H1 (cell line): ENCODE measurements around the gene SHLD1. TPM values are rescaled to one million over a fixed set of nuclear protein-coding genes. Genes with fewer than 3 reads are reported as not detected.

Experiments
- CTCF ChIA-PET: fragments of 300-600 bp; sonication (Branson Sonifier 250); formaldehyde crosslinking; loops from one replicate; lab custom pipeline; 2021; ENCODE audit not compliant: partially characterized antibody; lab: Charles Lee
- POLR2A ChIA-PET: fragments of 300-600 bp; sonication (Branson Sonifier 250); formaldehyde crosslinking; loops from one replicate; lab custom pipeline; 2021; ENCODE audit warnings: inconsistent platforms; ENCODE audit not compliant: partially characterized antibody; lab: Charles Lee
- DNase-seq, 2 experiments: peaks; one replicate each; pipeline versions ENCODE4 v3.0.0 to v3.0.0-alpha.2; 2010 to 2022; ENCODE audit warnings: low spot score in 2 of 2, low read depth in 1 of 2, mixed read lengths in 1 of 2
- FAIRE-seq: peaks from 2 replicates; lab custom pipeline; 2011; peaks lifted over from hg19 to GRCh38; lab: Jason Lieb, UNC
- H2AFZ ChIP-seq: 2 replicates; pipeline ENCODE4 v1.8.1; 2012; ENCODE audit warnings: low read length, inconsistent platforms
- H2AK5ac ChIP-seq: 2 replicates; pipeline ENCODE4 v1.6.1; 2013; ENCODE audit warnings: low read depth, low read length
- H2BK120ac ChIP-seq: replicated peaks from 2 replicates; pipeline ENCODE3; 2013; ENCODE audit warnings: low read depth, low read length, inconsistent platforms
- H2BK12ac ChIP-seq: 2 replicates; pipeline ENCODE4 v1.6.1; 2013; ENCODE audit warnings: low read depth, low read length
- H2BK15ac ChIP-seq: 2 replicates; pipeline ENCODE4 v1.6.1; 2013; ENCODE audit warnings: low read length
- H2BK20ac ChIP-seq: 2 replicates; pipeline ENCODE4 v1.6.1; 2013; ENCODE audit warnings: low read length
- H2BK5ac ChIP-seq: 2 replicates; pipeline ENCODE4 v1.6.1; 2013; ENCODE audit warnings: low read depth, low read length
- H3K14ac ChIP-seq: 2 replicates; pipeline ENCODE4 v1.6.1; 2013; ENCODE audit warnings: inconsistent platforms; ENCODE audit not compliant: insufficient read length
- H3K18ac ChIP-seq: 2 replicates; pipeline ENCODE4 v1.6.1; 2013; ENCODE audit warnings: low read length; ENCODE audit errors: extremely low read depth
- H3K23ac ChIP-seq: 2 replicates; pipeline ENCODE4 v1.6.1; 2013; ENCODE audit warnings: inconsistent platforms; ENCODE audit not compliant: insufficient read length
- H3K23me2 ChIP-seq: 2 replicates; pipeline ENCODE4 v1.6.1; 2013; ENCODE audit warnings: low read depth, low read length
- H3K27ac ChIP-seq: 2 replicates; pipeline ENCODE4 v1.6.1; 2011; ENCODE audit warnings: low read depth, low read length, inconsistent platforms
- H3K27me3 ChIP-seq, 4 experiments: replicated peaks in 1 of 4; 1 replicate in 1 of 4; 2 replicates in 3 of 4; pipeline versions ENCODE4 v1.6.1 to v1.8.1; 2011 to 2013; ENCODE audit warnings: low read length in 3 of 4, mild to moderate bottlenecking in 3 of 4, inconsistent platforms in 2 of 4, mixed read lengths in 2 of 4, moderate library complexity in 1 of 4; ENCODE audit not compliant: control insufficient read depth in 3 of 4, insufficient read depth in 3 of 4; ENCODE audit errors: extremely low read depth in 1 of 4
- H3K36me3 ChIP-seq, 4 experiments: 2 replicates each; pipeline versions ENCODE4 v1.6.1 to v1.8.1; 2011 to 2013; ENCODE audit warnings: mild to moderate bottlenecking in 4 of 4, low read length in 3 of 4, moderate library complexity in 2 of 4, control low read depth in 1 of 4, inconsistent platforms in 1 of 4; ENCODE audit not compliant: insufficient read depth in 4 of 4, control insufficient read depth in 2 of 4
- H3K4ac ChIP-seq: replicated peaks from 2 replicates; pipeline ENCODE3; 2013; ENCODE audit warnings: low read length, low read depth, mixed read lengths, inconsistent platforms; ENCODE audit not compliant: insufficient read length
- H3K4me1 ChIP-seq, 4 experiments: replicated peaks in 1 of 4; 1 replicate in 1 of 4; 2 replicates in 3 of 4; pipeline versions ENCODE4 v1.6.1 to v1.8.1; 2011 to 2013; ENCODE audit warnings: low read length in 3 of 4, inconsistent platforms in 2 of 4, mixed read lengths in 1 of 4; ENCODE audit not compliant: insufficient read depth in 4 of 4, control insufficient read depth in 3 of 4
- H3K4me2 ChIP-seq, 2 experiments: 2 replicates each; pipeline versions ENCODE4 v1.6.1 to v1.8.1; 2011 to 2013; ENCODE audit warnings: low read depth in 2 of 2, low read length in 2 of 2, control low read depth in 1 of 2, inconsistent platforms in 1 of 2, mild to moderate bottlenecking in 1 of 2; ENCODE audit not compliant: insufficient read depth in 1 of 2
- H3K4me3 ChIP-seq, 4 experiments: fragments of 200-600, 300-600 bp in 1 of 4; sonication (generic), shearing (Covaris generic), sonication (Bioruptor Twin) in 1 of 4; 2 replicates each; pipeline versions ENCODE4 v1.5.1 to v1.8.1; 2011 to 2016; ENCODE audit warnings: low read length in 4 of 4, low read depth in 3 of 4, control low read depth in 2 of 4, inconsistent platforms in 2 of 4, mild to moderate bottlenecking in 2 of 4, mixed read lengths in 1 of 4, moderate library complexity in 1 of 4; ENCODE audit not compliant: insufficient read depth in 2 of 4; ENCODE audit errors: extremely low read depth in 1 of 4
- H3K56ac ChIP-seq: replicated peaks from 2 replicates; pipeline ENCODE3; 2013; ENCODE audit warnings: low read depth, mild to moderate bottlenecking, mixed read lengths, low read length, inconsistent platforms; ENCODE audit not compliant: insufficient read length
- H3K79me1 ChIP-seq: 2 replicates; pipeline ENCODE4 v1.6.1; 2013; ENCODE audit warnings: low read depth, low read length, control low read depth
- H3K79me2 ChIP-seq, 2 experiments: 2 replicates each; pipeline versions ENCODE4 v1.6.1 to v1.8.1; 2012 to 2013; ENCODE audit warnings: low read length in 2 of 2, mild to moderate bottlenecking in 2 of 2, inconsistent platforms in 1 of 2; ENCODE audit not compliant: insufficient read depth in 2 of 2, control insufficient read depth in 1 of 2
- H3K9ac ChIP-seq, 4 experiments: replicated peaks in 1 of 4; 1 replicate in 1 of 4; 2 replicates in 3 of 4; pipeline versions ENCODE4 v1.6.1 to v1.8.1; 2011 to 2013; ENCODE audit warnings: low read depth in 3 of 4, low read length in 3 of 4, control low read depth in 2 of 4, mild to moderate bottlenecking in 2 of 4, moderate library complexity in 2 of 4, inconsistent platforms in 1 of 4; ENCODE audit errors: extremely low read depth in 1 of 4
- H3K9me3 ChIP-seq, 2 experiments: 2 replicates each; pipeline versions ENCODE4 v1.6.1 to v1.8.1; 2012 to 2013; ENCODE audit warnings: mild to moderate bottlenecking in 2 of 2, moderate library complexity in 2 of 2, control low read depth in 1 of 2, inconsistent platforms in 1 of 2, low read depth in 1 of 2, low read length in 1 of 2, mixed read lengths in 1 of 2; ENCODE audit not compliant: insufficient read depth in 2 of 2
- H4K20me1 ChIP-seq, 2 experiments: replicated peaks in 1 of 2; 2 replicates each; pipeline versions ENCODE3 to v1.8.1; 2011 to 2013; ENCODE audit warnings: inconsistent platforms in 2 of 2, low read length in 2 of 2, mild to moderate bottlenecking in 1 of 2; ENCODE audit not compliant: insufficient read depth in 2 of 2, control insufficient read depth in 1 of 2
- H4K5ac ChIP-seq: 2 replicates; pipeline ENCODE4 v1.6.1; 2013; ENCODE audit warnings: low read length, low read depth, mixed read lengths, inconsistent platforms; ENCODE audit not compliant: insufficient read length
- H4K8ac ChIP-seq: 2 replicates; pipeline ENCODE4 v1.8.0; 2013; ENCODE audit warnings: mild to moderate bottlenecking, moderate library complexity, low read length, inconsistent platforms; ENCODE audit not compliant: insufficient read depth; ENCODE audit errors: extremely low read depth
- H4K91ac ChIP-seq: replicated peaks from 2 replicates; pipeline ENCODE3; 2013; ENCODE audit warnings: low read length, mixed read lengths, inconsistent platforms; ENCODE audit not compliant: insufficient read length
- CEBPB ChIP-seq: IDR thresholded peaks from 2 replicates; pipeline ENCODE4 v1.6.1; 2012; ENCODE audit warnings: low read depth, low read length
- CREB1 ChIP-seq: IDR thresholded peaks from 2 replicates; pipeline ENCODE4 v1.6.1; 2012; ENCODE audit warnings: inconsistent platforms
- E2F6 ChIP-seq: IDR thresholded peaks from 2 replicates; pipeline ENCODE4 v1.6.1; 2012; ENCODE audit warnings: inconsistent platforms
- EP300 ChIP-seq, 2 experiments: IDR thresholded peaks; 1 replicate in 1 of 2; 2 replicates in 1 of 2; pipeline ENCODE4 v1.6.1; 2011 to 2012; ENCODE audit warnings: low read depth in 2 of 2, low read length in 2 of 2, mild to moderate bottlenecking in 2 of 2, borderline replicate concordance in 1 of 2, inconsistent platforms in 1 of 2, moderate library complexity in 1 of 2
- FOSL1 ChIP-seq: IDR thresholded peaks from 2 replicates; pipeline ENCODE4 v1.6.1; 2011; ENCODE audit warnings: mild to moderate bottlenecking, low read depth, low read length, moderate library complexity; ENCODE audit not compliant: insufficient read depth
- GABPA ChIP-seq: IDR thresholded peaks from 2 replicates; pipeline ENCODE4 v1.6.1; 2011; ENCODE audit warnings: mild to moderate bottlenecking, low read length, moderate library complexity, borderline replicate concordance; ENCODE audit not compliant: insufficient read depth
- NRF1 ChIP-seq: IDR thresholded peaks from 2 replicates; pipeline ENCODE4 v1.6.1; 2011; ENCODE audit warnings: mild to moderate bottlenecking, low read depth, low read length, improper control_type of control experiment
- RXRA ChIP-seq: IDR thresholded peaks from 2 replicates; pipeline ENCODE4 v1.6.1; 2011; ENCODE audit warnings: low read depth, mild to moderate bottlenecking, low read length, moderate library complexity; ENCODE audit not compliant: insufficient read depth
- SIN3A ChIP-seq, 2 experiments: IDR thresholded peaks in 1 of 2; conservative IDR thresholded peaks in 1 of 2; 2 replicates each; pipeline ENCODE4 v1.6.1; 2011 to 2012; ENCODE audit warnings: low read length in 2 of 2, improper control_type of control experiment in 1 of 2, low read depth in 1 of 2, mild to moderate bottlenecking in 1 of 2
- SP2 ChIP-seq: IDR thresholded peaks from 2 replicates; pipeline ENCODE4 v1.6.1; 2012; ENCODE audit warnings: mild to moderate bottlenecking, low read length, inconsistent platforms
- YY1 ChIP-seq: IDR thresholded peaks from 2 replicates; pipeline ENCODE4 v1.6.1; 2011; ENCODE audit warnings: low read depth, mild to moderate bottlenecking, low read length
- ZNF274 ChIP-seq: IDR thresholded peaks from 2 replicates; pipeline ENCODE4 v1.7.0; 2012; ENCODE audit warnings: low read length, borderline replicate concordance; ENCODE audit errors: extremely low read depth
- WGBS, 2 experiments: shearing (Covaris generic) in 1 of 2; methylation state at CpG; one replicate each; pipeline versions ENCODE4 v1.1.6 to v1.1.7; 2013 to 2015; ENCODE audit warnings: low lambda C conversion rate in 2 of 2, mixed read lengths in 2 of 2, inconsistent platforms in 1 of 2, low coverage in 1 of 2, missing lambda C conversion rate in 1 of 2; ENCODE audit not compliant: insufficient replicate concordance in 2 of 2, insufficient coverage in 1 of 2, insufficient read length in 1 of 2; ENCODE audit errors: extremely low coverage in 1 of 2, missing lambda C conversion rate in 1 of 2; 5-methylcytosine and 5-hydroxymethylcytosine counted together
- polyA plus RNA-seq, 7 experiments: library from polyadenylated mRNA; depleted of rRNA in 3 of 7; stranded (reverse) in 5 of 7; unstranded in 2 of 7; fragments of >200 nt in 5 of 7; fragments of 200-250 nt in 2 of 7; gene quantifications; 1 replicate in 5 of 7; 2 replicates in 1 of 7; 4 replicates in 1 of 7; pipeline versions ENCODE4 v1.2.1 to v1.2.3, GENCODE V29; 2011 to 2013; ENCODE audit warnings: missing spikeins in 2 of 7, mixed read lengths in 2 of 7
- total RNA-seq: library from RNA; stranded (reverse); fragmentation: NEBNext Ultra II Directional; extraction: Animal tissue kit (Norgen Biotek cat#: 25700); gene quantifications from 2 replicates; pipeline ENCODE4 v1.2.1, GENCODE V29; 2021
- TF ChIP-seq, protein P1 (sequence below): IDR thresholded peaks from 2 replicates; pipeline ENCODE4 v1.6.1; 2012; ENCODE audit warnings: inconsistent platforms

The SHLD1 gene
- total and polyA plus RNA-seq, 2 of the 8 experiments (the other 6 are each of a cell fraction or from before 2014, with no cell fraction given) = 4.2 to 6.5 TPM

- H3K4me3 ChIP-seq = no peak overlapping the region
- H2AFZ ChIP-seq = no peak overlapping the region
- FAIRE-seq (no peak), DNase-seq (no peak)
- no peak overlapping the region for H3K56ac ChIP-seq
- H3K27me3 ChIP-seq = no peaks in the 10 kb centered on the region
- no peak overlapping the region for H4K91ac ChIP-seq
- H3K36me3 ChIP-seq = no peaks in the 10 kb centered on the region
- H3K9me3 ChIP-seq = no peaks in the 10 kb centered on the region
- H3K4me2 ChIP-seq = no peak overlapping the region
- H2BK120ac ChIP-seq = no peak overlapping the region
- H3K4me1 ChIP-seq = peaks cover 0 to 3% (median 0%) of the 10 kb centered on the region in 4 experiments; a peak in 1 of 7 replicates
- no peak overlapping the region for H2BK5ac ChIP-seq
- no peak overlapping the region for H2BK12ac ChIP-seq
- H2AK5ac ChIP-seq = no peak overlapping the region
- H3K18ac ChIP-seq = no peak overlapping the region
- H2BK20ac ChIP-seq = no peak overlapping the region
- no peak overlapping the region for H3K14ac ChIP-seq
- WGBS, 2 experiments = 90% methylated on average over 2 of the region's 2 CpGs; no CpG with 5 or more reads in 1 of the 2 experiments
- H3K27ac ChIP-seq = no peak overlapping the region
- CTCF ChIA-PET = interaction anchor here (1.3 to 1.5 kb wide), 4 partner anchors 10 to 385 kb away, joined by 3 to 4 read pairs (median 4); partner anchors contain the start of genes MCM8 and TRMT6
- H3K79me1 ChIP-seq = no peaks in the 10 kb centered on the region
- no peak overlapping the region for H3K9ac ChIP-seq
- no peak overlapping the region for H3K23ac ChIP-seq
- POLR2A ChIA-PET = interaction anchor here (0.7 kb wide), 1 partner anchor 59 kb away, joined by 3 read pairs; no protein-coding TSS in a partner anchor
- H3K79me2 ChIP-seq = no peaks in the 10 kb centered on the region
- no peak overlapping the region for H2BK15ac ChIP-seq
- no peaks in the 10 kb centered on the region for H4K20me1 ChIP-seq
- no peak overlapping the region for H3K4ac ChIP-seq
- peaks cover 5% of the 10 kb centered on the region; the same call in 1 of the 2 replicates for H3K23me2 ChIP-seq
- H4K5ac ChIP-seq = no peak overlapping the region
- H4K8ac ChIP-seq = no peak overlapping the region
- TF ChIP-seq CREB1 (no peak), ZNF274 (no peak), SIN3A (conservative IDR thresholded peaks at IDR 0.05 in 1 of 2, IDR thresholded peaks at IDR 0.05 in 1 of 2; ENCODE audit: low read depth in 1 of 2, low read length in 2 of 2) (no peak), EP300 (IDR thresholded peaks at IDR 0.05; ENCODE audit: borderline replicate concordance in 1 of 2, low read depth in 2 of 2, low read length in 2 of 2) (no peak), E2F6 (no peak), FOSL1 (no peak), YY1 (no peak), NRF1 (no peak), SP2 (no peak), GABPA (no peak), RXRA (no peak), CEBPB (no peak)
- TF ChIP-seq, protein P1, sequence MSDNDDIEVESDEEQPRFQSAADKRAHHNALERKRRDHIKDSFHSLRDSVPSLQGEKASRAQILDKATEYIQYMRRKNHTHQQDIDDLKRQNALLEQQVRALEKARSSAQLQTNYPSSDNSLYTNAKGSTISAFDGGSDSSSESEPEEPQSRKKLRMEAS = no peak
Measured at GRCh38 chr20:5913166-5913565, 163.0 kb downstream of the SHLD1 start.
